Muscle of leg (tissue), 11 donors: Measurements from ENCODE around the gene KRTAP5-3. TPM values are rescaled to one million over a fixed set of nuclear protein-coding genes. Genes with fewer than 3 reads are reported as not detected.
"Not testable (repeated sequence)": the region's sequence is repeated elsewhere in the genome, so short reads cannot be mapped to it uniquely, and the experiment has no call there.

Experiments
- DNase-seq: peaks from one replicate; pipeline ENCODE4 v3.0.0; 2013
- H3K27ac ChIP-seq: one replicate; pipeline ENCODE4 v1.5.1; 2013; ENCODE audit warnings: mild to moderate bottlenecking, low read length, control low read depth
- H3K27me3 ChIP-seq: one replicate; pipeline ENCODE4 v1.6.1; 2013; ENCODE audit warnings: low read length; ENCODE audit not compliant: control insufficient read depth, insufficient read depth
- H3K36me3 ChIP-seq: one replicate; pipeline ENCODE4 v1.6.1; 2013; ENCODE audit warnings: low read length; ENCODE audit not compliant: control insufficient read depth, insufficient read depth
- H3K4me1 ChIP-seq: one replicate; pipeline ENCODE4 v1.6.1; 2013; ENCODE audit warnings: low read length; ENCODE audit not compliant: control insufficient read depth, insufficient read depth
- H3K4me3 ChIP-seq: one replicate; pipeline ENCODE4 v1.5.1; 2013; ENCODE audit warnings: low read length, control low read depth
- H3K9me3 ChIP-seq: replicated peaks from 2 replicates; pipeline ENCODE4 v1.6.1; 2013; ENCODE audit warnings: low read depth, low read length; ENCODE audit not compliant: control insufficient read depth
- WGBS: methylation state at CpG from one replicate; pipeline ENCODE4 v1.1.5; 2013; ENCODE audit warnings: missing lambda C conversion rate; ENCODE audit not compliant: insufficient coverage; 5-methylcytosine and 5-hydroxymethylcytosine counted together
- polyA plus RNA-seq, 8 donors: library from polyadenylated mRNA; unstranded; fragments of 120-200 nt; gene quantifications; one replicate each; pipeline versions ENCODE4 v1.2.1 to v1.2.3, GENCODE V29; 2013; ENCODE audit warnings: inconsistent platforms in 1 of 8, low replicate concordance in 1 of 8; ENCODE audit not compliant: insufficient read length in 8 of 8, insufficient read depth in 1 of 8
- total RNA-seq: library from RNA; stranded (reverse); fragments of 120-200 nt; gene quantifications from one replicate; pipeline ENCODE4 v1.2.4, GENCODE V29; 2013

KRTAP5-3 gene
- total and polyA plus RNA-seq, 9 donors = not detected

GRCh38 chr11:1651411-1651980, 43.2 kb upstream of the KRTAP5-3 start:
- Histone ChIP-seq H3K4me3 (no peak overlapping the region), H3K4me1 (peaks cover 23% of the 10 kb centered on the region), H3K27ac (peak overlapping the region; percentile 52), H3K36me3 (no peaks in the 10 kb centered on the region), H3K27me3 (peaks cover 5% of the 10 kb centered on the region), H3K9me3 (no peaks in the 10 kb centered on the region)
- DNase-seq = no peak
- 79% methylated on average over 6 of the region's 7 CpGs for WGBS

GRCh38 chr11:1650918-1651262, 42.6 kb upstream of the KRTAP5-3 start:
- no peaks in the 10 kb centered on the region for H3K9me3 ChIP-seq
- H3K27me3 ChIP-seq = peaks cover 5% of the 10 kb centered on the region
- H3K36me3 ChIP-seq = no peaks in the 10 kb centered on the region
- H3K4me3 ChIP-seq = no peak overlapping the region
- no peak for DNase-seq
- H3K27ac ChIP-seq = no peak overlapping the region
- 77% methylated on average over 4 of the region's 5 CpGs for WGBS
- peaks cover 23% of the 10 kb centered on the region for H3K4me1 ChIP-seq

DNA sequence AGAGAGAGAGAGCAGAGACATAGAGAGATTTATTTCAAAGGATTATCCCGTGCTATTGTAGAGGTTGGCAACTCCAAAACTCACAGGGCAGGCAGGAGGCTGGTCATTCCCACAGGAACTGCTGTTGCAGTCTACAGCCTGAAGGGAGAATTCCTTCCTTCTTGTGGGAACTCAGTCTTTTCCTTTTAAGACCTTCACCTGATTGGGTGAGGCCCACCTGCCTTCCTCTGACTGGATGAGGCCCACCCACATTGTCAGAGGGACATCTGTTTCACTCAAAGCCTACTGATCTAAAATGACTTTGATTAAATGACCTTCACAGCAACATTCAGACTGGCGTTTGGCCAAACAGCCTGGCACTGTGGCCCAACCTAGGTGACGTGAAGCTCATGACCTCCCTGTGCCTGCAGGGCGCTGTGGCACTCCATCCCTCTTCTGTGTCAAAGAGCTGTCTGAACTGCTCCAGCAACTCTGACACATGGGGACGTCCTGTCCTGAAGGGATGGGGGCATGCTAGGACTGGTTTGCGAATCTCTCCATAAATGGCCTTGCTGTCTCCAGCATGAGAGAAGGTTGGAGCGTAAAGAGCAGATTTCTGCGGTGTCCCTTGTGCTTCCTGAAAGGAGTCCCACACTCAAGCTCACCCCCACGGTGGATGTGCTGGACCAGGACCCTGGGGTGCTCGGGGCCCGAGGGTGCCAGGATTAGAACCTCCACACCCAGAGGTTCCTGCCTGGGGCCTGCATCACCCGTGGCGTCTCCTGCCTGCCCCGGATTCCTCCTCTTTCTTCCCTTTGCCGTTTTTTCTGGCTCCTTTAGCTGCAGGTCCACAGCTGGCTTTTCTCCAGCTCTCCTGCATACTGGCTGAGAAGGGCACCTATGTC, 42.0 kb upstream of the KRTAP5-3 start:
- Histone ChIP-seq H3K4me3 (no peak overlapping the region), H3K36me3 (no peaks in the 10 kb centered on the region), H3K9me3 (no peaks in the 10 kb centered on the region), H3K27ac (no peak overlapping the region), H3K27me3 (peaks cover 5% of the 10 kb centered on the region), H3K4me1 (peaks cover 23% of the 10 kb centered on the region)
- DNase-seq = no peak
- WGBS = 83% methylated on average over 7 of the region's 15 CpGs

DNA sequence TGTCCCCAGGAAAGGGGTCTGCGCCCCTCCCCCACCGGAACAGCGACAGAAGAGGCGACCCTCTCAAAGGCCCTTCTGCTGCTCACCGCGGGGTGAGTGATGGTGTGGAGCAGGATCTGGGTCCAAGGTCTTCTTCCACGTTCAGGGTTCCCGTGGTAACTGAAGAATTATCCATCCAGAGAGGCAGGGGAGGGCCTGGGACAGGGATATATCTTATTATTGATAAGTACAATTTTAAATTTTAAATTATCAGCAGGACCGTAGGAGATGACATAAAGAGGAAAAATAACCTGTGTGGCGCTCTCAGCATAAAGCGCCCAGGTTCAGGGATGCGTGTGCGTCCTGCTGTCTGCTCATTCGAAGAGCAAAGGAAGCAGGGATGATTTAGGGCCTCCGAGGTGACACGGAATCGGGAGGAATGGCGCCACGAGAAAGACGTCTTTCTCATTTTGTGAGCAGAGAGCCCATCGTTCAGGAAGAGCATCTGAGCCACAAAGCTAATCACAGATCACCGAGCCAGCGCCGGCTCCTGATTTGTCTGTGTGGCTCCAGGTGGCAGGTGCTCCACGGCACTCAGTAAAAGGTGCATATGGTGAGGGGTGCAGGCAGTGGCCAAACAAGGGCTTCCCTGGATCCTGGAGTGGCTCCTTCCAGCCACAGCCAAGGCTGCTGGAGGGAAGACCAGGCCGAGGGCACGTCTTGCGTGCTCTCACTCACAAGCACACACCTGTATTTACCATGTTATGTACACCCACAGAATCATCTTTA, 40.6 kb upstream of the KRTAP5-3 start:
- H3K4me3 ChIP-seq = no peak overlapping the region
- peaks cover 10% of the 10 kb centered on the region for H3K4me1 ChIP-seq
- H3K27me3 ChIP-seq = peaks cover 3% of the 10 kb centered on the region
- no peaks in the 10 kb centered on the region for H3K9me3 ChIP-seq
- WGBS = 91% methylated on average over 19 of the region's 28 CpGs
- H3K36me3 ChIP-seq = no peaks in the 10 kb centered on the region
- no peak for DNase-seq
- H3K27ac ChIP-seq = no peak overlapping the region

DNA sequence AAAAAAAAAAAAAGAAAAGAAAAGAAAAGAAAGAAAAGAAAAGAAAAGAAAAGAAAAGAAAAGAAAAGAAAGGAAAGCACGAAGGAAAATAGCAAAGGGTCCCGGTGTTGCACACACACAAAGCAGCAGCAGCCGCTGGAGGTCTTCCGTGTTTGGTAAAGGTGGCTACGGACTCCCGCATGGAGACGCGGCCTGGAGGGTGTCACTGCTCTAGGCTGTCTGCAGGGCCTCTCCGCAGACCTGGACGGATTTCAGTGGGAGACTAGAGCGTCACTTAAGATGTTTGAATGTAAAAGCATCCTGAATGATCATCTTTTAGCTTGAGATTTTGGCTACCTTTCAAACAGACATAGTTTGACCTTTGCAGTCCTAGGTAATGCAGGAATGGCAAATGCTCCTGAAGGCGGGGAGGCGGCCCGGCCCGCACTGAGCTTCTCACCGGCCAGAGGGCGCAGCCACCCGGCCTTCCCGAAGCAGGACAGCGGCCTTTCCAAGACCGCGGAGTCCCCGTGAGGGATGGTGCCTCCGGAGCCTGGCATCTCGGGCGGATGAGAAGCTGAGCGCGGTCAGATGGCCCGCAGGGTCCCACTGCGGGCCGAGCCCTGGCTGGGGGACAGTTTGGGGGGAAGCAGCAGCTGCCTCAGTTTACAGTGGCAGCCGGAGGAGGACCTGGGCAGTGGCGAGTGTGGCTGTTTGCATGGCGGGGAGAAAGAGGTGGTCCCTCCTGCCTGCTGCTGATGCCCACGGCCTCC, 39.8 kb upstream of the KRTAP5-3 start:
- peaks cover 1% of the 10 kb centered on the region for H3K27me3 ChIP-seq
- 90% methylated on average over 32 of the region's 35 CpGs for WGBS
- no peaks in the 10 kb centered on the region for H3K36me3 ChIP-seq
- H3K4me3 ChIP-seq = no peak overlapping the region
- H3K4me1 ChIP-seq = peaks cover 3% of the 10 kb centered on the region
- no peaks in the 10 kb centered on the region for H3K9me3 ChIP-seq
- DNase-seq = no peak
- no peak overlapping the region for H3K27ac ChIP-seq

GRCh38 chr11:1646540-1646939, 38.3 kb upstream of the KRTAP5-3 start:
- H3K36me3 ChIP-seq, H3K27ac ChIP-seq, H3K4me3 ChIP-seq, H3K4me1 ChIP-seq, DNase-seq, H3K27me3 ChIP-seq, H3K9me3 ChIP-seq: not testable (repeated sequence)
- 75% methylated on average over 4 of the region's 10 CpGs for WGBS

- DNase-seq = no peak
- Histone ChIP-seq H3K4me3 (no peak overlapping the region), H3K36me3 (no peaks in the 10 kb centered on the region), H3K4me1 (peaks cover under 1% of the 10 kb centered on the region), H3K27me3 (peaks cover 5% of the 10 kb centered on the region), H3K9me3 (no peaks in the 10 kb centered on the region), H3K27ac (no peak overlapping the region)
- 65% methylated on average over 9 of the region's 12 CpGs for WGBS
Measured at GRCh38 chr11:1645357-1645821, 37.1 kb upstream of the KRTAP5-3 start.

- Histone ChIP-seq H3K27ac (no peak overlapping the region), H3K27me3 (peaks cover 10% of the 10 kb centered on the region), H3K36me3 (no peaks in the 10 kb centered on the region), H3K4me1 (peaks cover 6% of the 10 kb centered on the region), H3K9me3 (no peaks in the 10 kb centered on the region), H3K4me3 (no peak overlapping the region)
- no peak for DNase-seq
- 87% methylated on average over 13 of the region's 20 CpGs for WGBS
Measured at GRCh38 chr11:1644601-1645356, 36.5 kb upstream of the KRTAP5-3 start.

- no peak overlapping the region for H3K4me3 ChIP-seq
- no peak overlapping the region for H3K27ac ChIP-seq
- peaks cover 9% of the 10 kb centered on the region for H3K4me1 ChIP-seq
- H3K27me3 ChIP-seq = peaks cover 19% of the 10 kb centered on the region
- DNase-seq = no peak
- H3K9me3 ChIP-seq = no peaks in the 10 kb centered on the region
- WGBS = 83% methylated on average over 5 of the region's 20 CpGs
- no peaks in the 10 kb centered on the region for H3K36me3 ChIP-seq
Measured at GRCh38 chr11:1643146-1643690, 35.0 kb upstream of the KRTAP5-3 start.
